Ishikawa (cell line): ENCODE data around the gene BLMH.

Experiments used
- EP300 ChIP-seq: IDR thresholded peaks from 2 replicates; pipeline ENCODE4 v1.6.1; 2012; ENCODE audit warnings: borderline replicate concordance
- RAD21 ChIP-seq: IDR thresholded peaks from 2 replicates; pipeline ENCODE4 v1.6.1; 2012; ENCODE audit warnings: low read depth
- TAF1 ChIP-seq: IDR thresholded peaks from 2 replicates; pipeline ENCODE4 v1.6.1; 2012; ENCODE audit warnings: low read depth, mild to moderate bottlenecking
- TF ChIP-seq, protein P1 (sequence below): IDR thresholded peaks from 2 replicates; pipeline ENCODE4 v1.6.1; 2012

DNA sequence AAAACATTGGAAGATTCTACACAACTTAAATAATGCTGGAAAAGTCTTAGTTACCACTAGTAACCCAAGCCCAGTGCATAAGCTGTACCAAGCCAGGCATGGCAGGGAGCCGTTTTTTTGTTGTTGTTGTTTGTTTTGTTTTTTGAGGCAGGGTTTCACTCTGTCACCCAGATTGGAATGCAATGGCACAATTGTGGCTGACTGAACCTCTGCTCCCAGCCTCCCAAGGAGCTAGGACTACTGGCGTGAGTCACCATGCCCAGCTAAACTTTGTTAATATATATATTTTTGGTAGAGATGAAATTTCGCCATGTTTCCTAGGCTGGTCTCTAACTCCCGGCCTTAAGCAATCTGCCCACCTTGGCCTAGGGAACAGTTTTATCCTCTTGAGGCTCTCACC lies 42.7 kb upstream of the BLMH start:
- TF ChIP-seq EP300 (no peak), TAF1 (no peak), RAD21 (no peak)
- TF ChIP-seq, protein P1, sequence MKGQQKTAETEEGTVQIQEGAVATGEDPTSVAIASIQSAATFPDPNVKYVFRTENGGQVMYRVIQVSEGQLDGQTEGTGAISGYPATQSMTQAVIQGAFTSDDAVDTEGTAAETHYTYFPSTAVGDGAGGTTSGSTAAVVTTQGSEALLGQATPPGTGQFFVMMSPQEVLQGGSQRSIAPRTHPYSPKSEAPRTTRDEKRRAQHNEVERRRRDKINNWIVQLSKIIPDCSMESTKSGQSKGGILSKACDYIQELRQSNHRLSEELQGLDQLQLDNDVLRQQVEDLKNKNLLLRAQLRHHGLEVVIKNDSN = no peak
